Activated CD8-positive, alpha-beta T cell treated with anti-CD3 and anti-CD28 coated beads for 36 hours (primary cell): ENCODE results near the gene CDHR3. TPM values are rescaled to one million over a fixed set of nuclear protein-coding genes. Genes with fewer than 3 reads are reported as not detected.
A peak's percentile ranks its signal among the peaks of the same experiment; 100 is the strongest.

ENCODE experiments used
- ATAC-seq: fragments of 200-7000 bp; cut with Tn5 transposase; one replicate; pipeline ENCODE4 v1.10.0; 2021; ENCODE audit warnings: mild to moderate bottlenecking, moderate library complexity
- CTCF ChIA-PET: fragments of 350-600 bp; sonication (Branson Sonifier 250); formaldehyde crosslinking; loops from one replicate; lab custom pipeline; 2021; ENCODE audit warnings: antibody characterized with exemption; lab: Charles Lee
- POLR2A ChIA-PET: fragments of 350-600 bp; sonication (Branson Sonifier 250); formaldehyde crosslinking; loops from one replicate; lab custom pipeline; 2021; ENCODE audit warnings: antibody characterized with exemption; lab: Charles Lee
- DNase-seq: peaks from one replicate; pipeline ENCODE4 v3.0.0-alpha.2; 2020
- H3K27ac Mint-ChIP-seq: one replicate; pipeline ENCODE4 v1.8.0; 2021; ENCODE audit warnings: mild to moderate bottlenecking, mixed read lengths
- H3K27me3 Mint-ChIP-seq: one replicate; pipeline ENCODE4 v1.8.0; 2021; ENCODE audit warnings: mixed read lengths
- H3K36me3 Mint-ChIP-seq: one replicate; pipeline ENCODE4 v1.8.0; 2021; ENCODE audit warnings: low read depth, mixed read lengths
- H3K4me1 Mint-ChIP-seq: one replicate; pipeline ENCODE4 v1.8.0; 2021; ENCODE audit warnings: low read depth, mixed read lengths
- H3K4me3 Mint-ChIP-seq: one replicate; pipeline ENCODE4 v1.8.0; 2021; ENCODE audit warnings: mild to moderate bottlenecking, moderate library complexity, mixed read lengths
- H3K9me3 Mint-ChIP-seq: one replicate; pipeline ENCODE4 v1.8.0; 2021; ENCODE audit warnings: mixed read lengths
- CTCF ChIP-seq: fragments of 200-600 bp; IDR thresholded peaks from one replicate; pipeline ENCODE4 v1.8.0; 2022; ENCODE audit warnings: antibody characterized with exemption, mild to moderate bottlenecking
- intact Hi-C: fragments of 100-400 bp; cut with micrococcal nuclease; formaldehyde crosslinking; loops from one replicate; pipeline ENCODE4 v1.10.0; 2022
- total RNA-seq, 2 experiments: library from RNA; stranded (reverse); gene quantifications; one replicate each; pipeline ENCODE4 v1.2.3, GENCODE V29; 2021

Gene CDHR3
- total RNA-seq, 2 experiments from 2014 or later: 0.58 to 0.74 TPM

GRCh38 chr7:105934572-105935185 is 28.4 kb upstream of the CDHR3 start:
- Mint-ChIP-seq H3K4me3 (no peak overlapping the region), H3K36me3 (no peaks in the 10 kb centered on the region), H3K4me1 (no peaks in the 10 kb centered on the region), H3K9me3 (no peaks in the 10 kb centered on the region), H3K27ac (no peak overlapping the region), H3K27me3 (no peaks in the 10 kb centered on the region)
- CTCF ChIA-PET: interaction anchor here (0.8 to 2.9 kb wide), 9 partner anchors 9 to 278 kb away, joined by 3 to 16 read pairs (median 3); no protein-coding TSS in a partner anchor
- DNase-seq (peak; percentile 14), ATAC-seq (peak; percentile 64)
- intact Hi-C loops: loop anchor here (10.0 kb wide), 1 partner anchor 110 kb away; no protein-coding TSS in a partner anchor
- peak; percentile 17 for TF ChIP-seq CTCF
- POLR2A ChIA-PET: no interaction called here

GRCh38 chr7:105935250-105935649 is 27.8 kb upstream of the CDHR3 start:
- no peak for ATAC-seq
- ChIA-PET CTCF (interaction anchor here (0.8 to 2.9 kb wide), 7 partner anchors 10 to 278 kb away, joined by 3 to 16 read pairs (median 4); no protein-coding TSS in a partner anchor), POLR2A (no interaction called here)
- intact Hi-C loops: loop anchor here (10.0 kb wide), 1 partner anchor 110 kb away; no protein-coding TSS in a partner anchor
- Mint-ChIP-seq H3K36me3 (no peaks in the 10 kb centered on the region), H3K27me3 (no peaks in the 10 kb centered on the region), H3K27ac (no peak overlapping the region), H3K4me1 (no peaks in the 10 kb centered on the region), H3K4me3 (no peak overlapping the region), H3K9me3 (no peaks in the 10 kb centered on the region)
- TF ChIP-seq CTCF: no peak
- no peak for DNase-seq

GRCh38 chr7:105937411-105937810 is 25.7 kb upstream of the CDHR3 start:
- Mint-ChIP-seq H3K9me3 (no peaks in the 10 kb centered on the region), H3K36me3 (no peaks in the 10 kb centered on the region), H3K4me1 (no peaks in the 10 kb centered on the region), H3K4me3 (no peak overlapping the region), H3K27me3 (no peaks in the 10 kb centered on the region), H3K27ac (no peak overlapping the region)
- DNase-seq: no peak
- ChIA-PET CTCF (no interaction called here), POLR2A (interaction anchor here (0.7 kb wide), 1 partner anchor 90 kb away, joined by 3 read pairs; no protein-coding TSS in a partner anchor)
- intact Hi-C loops: loop anchor here (10.0 kb wide), 1 partner anchor 107 kb away; no protein-coding TSS in a partner anchor
- TF ChIP-seq CTCF: no peak
- no peak for ATAC-seq

GRCh38 chr7:105940109-105940508 is 23.0 kb upstream of the CDHR3 start:
- no peak for DNase-seq
- intact Hi-C loops: no loop called here
- no peaks in the 10 kb centered on the region for H3K27me3 Mint-ChIP-seq
- no peak for ATAC-seq
- TF ChIP-seq CTCF: no peak
- no peak overlapping the region for H3K4me3 Mint-ChIP-seq
- H3K36me3 Mint-ChIP-seq: no peaks in the 10 kb centered on the region
- H3K27ac Mint-ChIP-seq: no peak overlapping the region
- no peaks in the 10 kb centered on the region for H3K4me1 Mint-ChIP-seq
- POLR2A ChIA-PET: no interaction called here
- H3K9me3 Mint-ChIP-seq: no peaks in the 10 kb centered on the region
- CTCF ChIA-PET: no interaction called here

- no peak for TF ChIP-seq CTCF
- DNase-seq: no peak
- Mint-ChIP-seq H3K4me3 (no peak overlapping the region), H3K27ac (no peak overlapping the region), H3K9me3 (no peaks in the 10 kb centered on the region), H3K4me1 (no peaks in the 10 kb centered on the region), H3K27me3 (no peaks in the 10 kb centered on the region), H3K36me3 (no peaks in the 10 kb centered on the region)
- CTCF ChIA-PET: no interaction called here
- no peak for ATAC-seq
- intact Hi-C loops: no loop called here
- POLR2A ChIA-PET: no interaction called here
Measured at GRCh38 chr7:105941596-105941995, 21.5 kb upstream of the CDHR3 start.
